ENCODE results near the gene PLD2. TPM values are rescaled to one million over a fixed set of nuclear protein-coding genes. Genes with fewer than 3 reads are reported as not detected.

Gene PLD2
- total RNA-seq, 1 donor from 2014 or later = 32.1 TPM

DNA sequence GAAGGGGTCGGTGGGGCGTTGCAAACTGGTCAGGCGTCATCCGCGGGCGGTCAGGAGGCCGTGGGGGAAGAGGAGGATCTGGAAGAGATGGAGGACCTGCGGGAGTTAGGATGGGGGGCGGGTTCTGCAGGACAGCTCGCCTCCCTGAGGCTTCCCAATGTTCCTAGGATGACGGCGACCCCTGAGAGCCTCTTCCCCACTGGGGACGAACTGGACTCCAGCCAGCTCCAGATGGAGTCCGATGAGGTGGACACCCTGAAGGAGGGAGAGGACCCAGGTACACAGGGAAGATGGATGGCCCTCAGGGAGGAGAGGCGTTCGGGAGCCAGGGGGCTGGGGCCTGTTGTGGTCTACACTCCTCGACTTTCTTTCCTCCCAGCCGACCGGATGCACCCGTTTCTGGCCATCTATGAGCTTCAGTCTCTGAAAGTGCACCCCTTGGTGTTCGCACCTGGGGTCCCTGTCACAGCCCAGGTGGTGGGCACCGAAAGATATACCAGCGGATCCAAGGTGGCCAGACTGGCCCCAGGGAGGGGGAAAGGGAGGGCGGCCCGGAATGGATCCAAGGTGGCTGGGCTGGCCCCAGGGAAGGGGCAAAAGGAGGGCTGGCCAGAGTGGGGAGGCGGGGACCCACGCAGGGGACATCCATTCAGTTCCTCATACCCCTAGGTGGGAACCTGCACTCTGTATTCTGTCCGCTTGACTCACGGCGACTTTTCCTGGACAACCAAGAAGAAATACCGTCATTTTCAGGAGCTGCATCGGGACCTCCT, 839 bp downstream of the PLD2 start:
- H3K27me3 Mint-ChIP-seq (ENCODE audit: low read depth) = no peaks in the 10 kb centered on the region

DNA sequence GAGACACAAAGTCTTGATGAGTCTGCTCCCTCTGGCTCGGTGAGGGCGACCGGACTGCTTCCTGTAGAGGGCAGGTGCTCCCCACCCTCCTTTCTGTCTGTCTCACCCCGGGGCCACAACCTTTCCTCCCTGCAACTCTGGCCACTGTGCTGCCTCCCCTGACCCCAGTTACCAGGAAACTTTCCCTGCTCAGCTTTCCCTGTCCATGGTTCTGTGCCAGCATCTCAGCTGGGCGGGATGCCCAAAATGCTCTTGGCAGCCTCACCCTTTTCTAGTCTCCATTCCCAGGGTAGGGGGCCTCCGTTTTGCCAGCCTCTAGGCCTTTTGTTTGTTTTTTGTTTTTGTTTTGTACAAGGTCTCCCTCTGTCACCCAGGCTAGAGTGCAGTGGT, 1.4 kb downstream of the PLD2 start:
- H3K27ac Mint-ChIP-seq (ENCODE audit: unreplicated experiment) = no peak overlapping the region
- H3K27me3 Mint-ChIP-seq (ENCODE audit: low read depth) = no peaks in the 10 kb centered on the region
- peaks cover 13% of the 10 kb centered on the region for H3K36me3 Mint-ChIP-seq (ENCODE audit: low read depth)
- peak overlapping the region; percentile 12 for H3K4me3 Mint-ChIP-seq (ENCODE audit: unreplicated experiment)
- no peak for DNase-seq (ENCODE audit: low spot score)
- peaks cover 22% of the 10 kb centered on the region for H3K4me1 Mint-ChIP-seq (ENCODE audit: low read depth)
- TF ChIP-seq, protein P1, sequence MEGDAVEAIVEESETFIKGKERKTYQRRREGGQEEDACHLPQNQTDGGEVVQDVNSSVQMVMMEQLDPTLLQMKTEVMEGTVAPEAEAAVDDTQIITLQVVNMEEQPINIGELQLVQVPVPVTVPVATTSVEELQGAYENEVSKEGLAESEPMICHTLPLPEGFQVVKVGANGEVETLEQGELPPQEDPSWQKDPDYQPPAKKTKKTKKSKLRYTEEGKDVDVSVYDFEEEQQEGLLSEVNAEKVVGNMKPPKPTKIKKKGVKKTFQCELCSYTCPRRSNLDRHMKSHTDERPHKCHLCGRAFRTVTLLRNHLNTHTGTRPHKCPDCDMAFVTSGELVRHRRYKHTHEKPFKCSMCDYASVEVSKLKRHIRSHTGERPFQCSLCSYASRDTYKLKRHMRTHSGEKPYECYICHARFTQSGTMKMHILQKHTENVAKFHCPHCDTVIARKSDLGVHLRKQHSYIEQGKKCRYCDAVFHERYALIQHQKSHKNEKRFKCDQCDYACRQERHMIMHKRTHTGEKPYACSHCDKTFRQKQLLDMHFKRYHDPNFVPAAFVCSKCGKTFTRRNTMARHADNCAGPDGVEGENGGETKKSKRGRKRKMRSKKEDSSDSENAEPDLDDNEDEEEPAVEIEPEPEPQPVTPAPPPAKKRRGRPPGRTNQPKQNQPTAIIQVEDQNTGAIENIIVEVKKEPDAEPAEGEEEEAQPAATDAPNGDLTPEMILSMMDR (IDR thresholded peaks at IDR 0.05) = no peak
- H3K9me3 Mint-ChIP-seq (ENCODE audit: low read depth) = no peaks in the 10 kb centered on the region

More for the DNA sequence above, 839 bp downstream of the PLD2 start:
- Mint-ChIP-seq H3K9me3 (ENCODE audit: low read depth) (no peaks in the 10 kb centered on the region), H3K36me3 (ENCODE audit: low read depth) (peaks cover 13% of the 10 kb centered on the region), H3K4me3 (ENCODE audit: unreplicated experiment) (peak overlapping the region; percentile 80), H3K4me1 (ENCODE audit: low read depth) (peaks cover 22% of the 10 kb centered on the region), H3K27ac (ENCODE audit: unreplicated experiment) (peak overlapping the region; percentile 73)
- no peak for DNase-seq (ENCODE audit: low spot score)
- TF ChIP-seq, protein P1 (IDR thresholded peaks at IDR 0.05) = no peak

DNA sequence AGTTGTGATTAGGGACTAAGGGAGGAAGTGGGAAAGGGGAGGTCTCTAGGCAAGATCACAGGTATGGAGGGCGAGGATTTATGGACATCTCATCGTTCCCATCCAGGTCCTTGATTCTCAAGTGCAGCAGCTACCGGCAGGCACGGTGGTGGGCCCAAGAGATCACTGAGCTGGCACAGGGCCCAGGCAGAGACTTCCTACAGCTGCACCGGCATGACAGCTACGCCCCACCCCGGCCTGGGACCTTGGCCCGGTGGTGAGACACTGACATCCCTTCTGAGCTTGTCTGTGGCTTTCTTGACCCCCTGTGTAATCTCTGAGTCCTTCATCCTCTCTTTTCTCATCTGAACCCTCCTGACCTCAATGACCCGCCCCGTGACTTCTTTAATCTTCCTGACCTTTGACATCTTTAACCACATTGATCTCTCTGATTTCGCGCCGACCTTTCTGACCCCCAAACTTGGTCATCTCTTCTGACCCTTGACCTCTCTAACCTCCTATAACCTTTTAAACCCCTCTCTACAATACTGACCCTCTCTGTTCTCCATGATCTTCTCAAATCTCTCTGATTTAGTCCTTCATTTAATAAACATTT, 3.8 kb downstream of the PLD2 start:
- Mint-ChIP-seq H3K27me3 (ENCODE audit: low read depth) (no peaks in the 10 kb centered on the region), H3K4me1 (ENCODE audit: low read depth) (peaks cover 22% of the 10 kb centered on the region), H3K27ac (ENCODE audit: unreplicated experiment) (no peak overlapping the region), H3K36me3 (ENCODE audit: low read depth) (peaks cover 25% of the 10 kb centered on the region), H3K9me3 (ENCODE audit: low read depth) (no peaks in the 10 kb centered on the region), H3K4me3 (ENCODE audit: unreplicated experiment) (no peak overlapping the region)
- DNase-seq (ENCODE audit: low spot score) = no peak
- TF ChIP-seq, protein P1 (IDR thresholded peaks at IDR 0.05) = no peak

DNA sequence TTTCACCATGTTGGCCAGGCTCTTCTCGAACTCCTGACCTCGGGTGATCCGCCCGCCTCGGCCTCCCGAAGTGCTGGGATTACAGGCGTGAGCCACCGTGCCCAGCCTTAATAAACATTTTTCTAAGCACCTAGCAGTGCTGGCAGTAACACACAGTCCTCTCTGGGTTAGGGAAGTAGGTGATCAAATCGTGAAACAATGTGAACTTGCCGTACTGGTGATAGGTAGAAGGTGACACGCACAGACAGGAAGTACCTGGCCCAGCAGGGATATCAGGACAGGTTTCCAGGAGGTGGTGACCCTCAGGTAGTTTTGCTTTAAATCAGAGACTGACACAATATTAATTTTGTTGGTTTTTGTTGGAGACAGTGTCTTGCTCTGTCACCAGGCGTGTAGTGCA, 4.5 kb downstream of the PLD2 start:
- Mint-ChIP-seq H3K4me1 (ENCODE audit: low read depth) (peaks cover 16% of the 10 kb centered on the region), H3K4me3 (ENCODE audit: unreplicated experiment) (no peak overlapping the region), H3K9me3 (ENCODE audit: low read depth) (no peaks in the 10 kb centered on the region), H3K27me3 (ENCODE audit: low read depth) (no peaks in the 10 kb centered on the region), H3K36me3 (ENCODE audit: low read depth) (peaks cover 28% of the 10 kb centered on the region), H3K27ac (ENCODE audit: unreplicated experiment) (no peak overlapping the region)
- no peak for DNase-seq (ENCODE audit: low spot score)
- TF ChIP-seq, protein P1 (IDR thresholded peaks at IDR 0.05) = no peak

DNA sequence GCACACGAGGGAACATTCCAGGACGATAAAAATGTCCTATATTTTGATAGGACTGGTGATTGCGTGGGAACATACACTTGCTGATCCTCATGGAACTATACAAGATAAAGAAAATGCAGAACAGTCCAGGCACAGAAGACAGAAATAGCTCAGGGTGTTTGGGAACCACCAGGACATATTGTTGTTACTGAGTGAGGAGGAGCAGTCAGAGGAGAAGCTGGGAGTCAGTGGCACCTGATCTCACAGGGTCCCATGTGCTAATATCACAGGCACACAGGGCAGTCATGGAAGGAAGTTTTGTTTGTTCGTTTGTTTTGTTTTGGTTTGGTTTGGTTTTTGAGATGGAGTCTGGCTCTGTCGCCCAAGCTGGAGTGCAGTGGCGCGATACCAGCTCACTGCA, 5.7 kb downstream of the PLD2 start:
- Mint-ChIP-seq H3K9me3 (ENCODE audit: low read depth) (no peaks in the 10 kb centered on the region), H3K4me3 (ENCODE audit: unreplicated experiment) (no peak overlapping the region), H3K36me3 (ENCODE audit: low read depth) (peaks cover 31% of the 10 kb centered on the region), H3K4me1 (ENCODE audit: low read depth) (peaks cover 13% of the 10 kb centered on the region), H3K27me3 (ENCODE audit: low read depth) (no peaks in the 10 kb centered on the region), H3K27ac (ENCODE audit: unreplicated experiment) (no peak overlapping the region)
- no peak for DNase-seq (ENCODE audit: low spot score)
- TF ChIP-seq, protein P1 (IDR thresholded peaks at IDR 0.05) = no peak
